ENCODE measurements around the gene TBXAS1. TPM values are rescaled to one million over a fixed set of nuclear protein-coding genes. Genes with fewer than 3 reads are reported as not detected.
A peak's percentile ranks its signal among the peaks of the same experiment; 100 is the strongest.

Gene TBXAS1
- total RNA-seq, 4 donors from 2014 or later, result 9.0 to 22.2 (median 14.6) TPM

GRCh38 chr7:139870380-139870779, 41.3 kb downstream of the TBXAS1 start:
- intact Hi-C loops (cut with DNase I; ENCODE audit: low total_unique reads), result no loop called here
- H3K27me3 ChIP-seq, result no peaks in the 10 kb centered on the region
- TF ChIP-seq POLR2AphosphoS5 (IDR thresholded peaks at IDR 0.05) (no peak), CTCF (IDR thresholded peaks at IDR 0.05) (no peak), EP300 (IDR thresholded peaks at IDR 0.05; ENCODE audit: low read depth) (no peak), POLR2A (IDR thresholded peaks at IDR 0.05) (no peak)
- peaks cover 0 to 4% (median 0%) of the 10 kb centered on the region in 4 donors for H3K4me1 ChIP-seq
- no peaks in the 10 kb centered on the region for H3K36me3 ChIP-seq
- H3K27ac ChIP-seq, result peak overlapping the region in 1 of 4 donors; percentile 11
- DNase-seq, result no peak
- no peak overlapping the region for H3K4me3 ChIP-seq
- no peaks in the 10 kb centered on the region for H3K9me3 ChIP-seq
- in situ Hi-C loops (cut with MboI; ENCODE audit: low pct_ligation_motif_present in 1 of 4, low pct_unique_long_range_greater_than_20kb in 1 of 4, low sequenced_read_pairs in 3 of 4), result no loop called here
- 76 to 88% methylated on average over 3 to 7 of the region's 7 CpGs for WGBS, 2 donors (ENCODE audit: low coverage in 1 of 2)

- 68 to 75% methylated on average over 6 to 8 of the region's 8 CpGs for WGBS, 2 donors (ENCODE audit: low coverage in 1 of 2)
Observed at GRCh38 chr7:139871331-139871730, 42.3 kb downstream of the TBXAS1 start.

GRCh38 chr7:139871820-139872219, 42.8 kb downstream of the TBXAS1 start:
- in situ Hi-C loops (cut with MboI; ENCODE audit: low pct_ligation_motif_present in 1 of 4, low pct_unique_long_range_greater_than_20kb in 1 of 4, low sequenced_read_pairs in 3 of 4), result no loop called here
- H3K4me3 ChIP-seq, result no peak overlapping the region
- peaks cover 0 to 4% (median 0%) of the 10 kb centered on the region in 4 donors for H3K4me1 ChIP-seq
- 82 to 83% methylated on average over 1 to 2 of the region's 2 CpGs for WGBS, 2 donors (ENCODE audit: low coverage in 1 of 2)
- DNase-seq, result no peak
- H3K36me3 ChIP-seq, result no peaks in the 10 kb centered on the region
- H3K9me3 ChIP-seq, result no peaks in the 10 kb centered on the region
- intact Hi-C loops (cut with DNase I; ENCODE audit: low total_unique reads), result no loop called here
- no peak for TF ChIP-seq POLR2AphosphoS5 (IDR thresholded peaks at IDR 0.05)
- TF ChIP-seq EP300 (IDR thresholded peaks at IDR 0.05; ENCODE audit: low read depth), result no peak
- no peak for TF ChIP-seq CTCF (IDR thresholded peaks at IDR 0.05)
- TF ChIP-seq POLR2A (IDR thresholded peaks at IDR 0.05), result no peak
- H3K27ac ChIP-seq, result peak overlapping the region in 3 of 4 donors; percentile 1 to 23 (median 18)
- H3K27me3 ChIP-seq, result no peaks in the 10 kb centered on the region

More at GRCh38 chr7:139871331-139871730, 42.3 kb downstream of the TBXAS1 start:
- intact Hi-C loops (cut with DNase I; ENCODE audit: low total_unique reads) (no loop called here), in situ Hi-C loops (cut with MboI; ENCODE audit: low pct_ligation_motif_present in 1 of 4, low pct_unique_long_range_greater_than_20kb in 1 of 4, low sequenced_read_pairs in 3 of 4) (no loop called here)
- H3K9me3 ChIP-seq, result no peaks in the 10 kb centered on the region
- peak overlapping the region in 3 of 4 donors; percentile 1 to 23 (median 18) for H3K27ac ChIP-seq
- TF ChIP-seq CTCF (IDR thresholded peaks at IDR 0.05) (no peak), POLR2A (IDR thresholded peaks at IDR 0.05) (no peak), EP300 (IDR thresholded peaks at IDR 0.05; ENCODE audit: low read depth) (no peak), POLR2AphosphoS5 (IDR thresholded peaks at IDR 0.05) (no peak)
- DNase-seq, result no peak
- peaks cover 0 to 4% (median 0%) of the 10 kb centered on the region in 4 donors for H3K4me1 ChIP-seq
- H3K27me3 ChIP-seq, result no peaks in the 10 kb centered on the region
- H3K4me3 ChIP-seq, result no peak overlapping the region
- no peaks in the 10 kb centered on the region for H3K36me3 ChIP-seq

GRCh38 chr7:139873593-139874301, 44.7 kb downstream of the TBXAS1 start:
- H3K27ac ChIP-seq, result no peak overlapping the region

More at GRCh38 chr7:139873593-139874301, 44.7 kb downstream of the TBXAS1 start:
- 77 to 87% methylated on average over 4 to 8 of the region's 8 CpGs for WGBS, 2 donors (ENCODE audit: low coverage in 1 of 2)
- no peak overlapping the region for H3K4me3 ChIP-seq
- no peak for DNase-seq
- H3K4me1 ChIP-seq, result peaks cover 0 to 4% (median 0%) of the 10 kb centered on the region in 4 donors
- no peaks in the 10 kb centered on the region for H3K9me3 ChIP-seq
- no peaks in the 10 kb centered on the region for H3K36me3 ChIP-seq
- no peaks in the 10 kb centered on the region for H3K27me3 ChIP-seq
- in situ Hi-C loops (cut with MboI; ENCODE audit: low pct_ligation_motif_present in 1 of 4, low pct_unique_long_range_greater_than_20kb in 1 of 4, low sequenced_read_pairs in 3 of 4) (no loop called here), intact Hi-C loops (cut with DNase I; ENCODE audit: low total_unique reads) (no loop called here)
- TF ChIP-seq POLR2A (IDR thresholded peaks at IDR 0.05) (no peak), POLR2AphosphoS5 (IDR thresholded peaks at IDR 0.05) (no peak), EP300 (IDR thresholded peaks at IDR 0.05; ENCODE audit: low read depth) (no peak), CTCF (IDR thresholded peaks at IDR 0.05) (no peak)

All from transverse colon (tissue), 4 donors.